ENCODE measurements around the gene MAGI1. TPM values are rescaled to one million over a fixed set of nuclear protein-coding genes. Genes with fewer than 3 reads are reported as not detected.

MAGI1 gene
- total RNA-seq, 6 donors from 2014 or later: 33.0 to 72.9 (median 62.4) TPM

GRCh38 chr3:65772758-65773157, 266.0 kb downstream of the MAGI1 start:
- H3K4me3 ChIP-seq: no peak overlapping the region
- 73 to 74% methylated on average over 3 of the region's 3 CpGs for WGBS, 2 donors
- ATAC-seq (ENCODE audit: low FRiP score in 2 of 2) (no peak), DNase-seq (no peak)
- no peaks in the 10 kb centered on the region for H3K27me3 ChIP-seq
- no peaks in the 10 kb centered on the region for H3K4me1 ChIP-seq
- H3K9me3 ChIP-seq: no peaks in the 10 kb centered on the region
- H3K36me3 ChIP-seq: no peaks in the 10 kb centered on the region
- no peak overlapping the region for H3K27ac ChIP-seq
- TF ChIP-seq POLR2A (IDR thresholded peaks at IDR 0.05): no peak
- no peak for TF ChIP-seq CTCF (IDR thresholded peaks at IDR 0.05)
- TF ChIP-seq POLR2AphosphoS5 (IDR thresholded peaks at IDR 0.05): no peak
- TF ChIP-seq EP300 (IDR thresholded peaks at IDR 0.05): no peak

GRCh38 chr3:65767551-65767950, 271.2 kb downstream of the MAGI1 start:
- Histone ChIP-seq H3K36me3 (no peaks in the 10 kb centered on the region), H3K27ac (no peak overlapping the region), H3K4me3 (no peak overlapping the region), H3K4me1 (no peaks in the 10 kb centered on the region), H3K9me3 (no peaks in the 10 kb centered on the region), H3K27me3 (no peaks in the 10 kb centered on the region)
- 94 to 95% methylated on average over 1 of the region's 1 CpG for WGBS, 2 donors
- ATAC-seq (ENCODE audit: low FRiP score in 2 of 2): no peak
- DNase-seq: no peak
- TF ChIP-seq CTCF (IDR thresholded peaks at IDR 0.05): no peak
- TF ChIP-seq EP300 (IDR thresholded peaks at IDR 0.05): no peak
- TF ChIP-seq POLR2A (IDR thresholded peaks at IDR 0.05): no peak
- no peak for TF ChIP-seq POLR2AphosphoS5 (IDR thresholded peaks at IDR 0.05)

GRCh38 chr3:65762235-65762580, 276.5 kb downstream of the MAGI1 start:
- TF ChIP-seq EP300 (IDR thresholded peaks at IDR 0.05): no peak
- TF ChIP-seq POLR2AphosphoS5 (IDR thresholded peaks at IDR 0.05): no peak
- no peak for TF ChIP-seq CTCF (IDR thresholded peaks at IDR 0.05)
- no peak for TF ChIP-seq POLR2A (IDR thresholded peaks at IDR 0.05)
- no peaks in the 10 kb centered on the region for H3K36me3 ChIP-seq
- peaks cover 0 to 5% (median 2%) of the 10 kb centered on the region in 4 donors for H3K4me1 ChIP-seq
- ATAC-seq (ENCODE audit: low FRiP score in 2 of 2) (no peak), DNase-seq (no peak)
- H3K4me3 ChIP-seq: no peak overlapping the region
- no peaks in the 10 kb centered on the region for H3K27me3 ChIP-seq
- 90 to 92% methylated on average over 4 of the region's 4 CpGs for WGBS, 2 donors
- H3K27ac ChIP-seq: no peak overlapping the region
- H3K9me3 ChIP-seq: no peaks in the 10 kb centered on the region

GRCh38 chr3:65761446-65762234, 277.1 kb downstream of the MAGI1 start:
- Histone ChIP-seq H3K9me3 (no peaks in the 10 kb centered on the region), H3K27me3 (no peaks in the 10 kb centered on the region), H3K36me3 (no peaks in the 10 kb centered on the region), H3K4me3 (no peak overlapping the region), H3K27ac (no peak overlapping the region), H3K4me1 (peaks cover 0 to 5% (median 2%) of the 10 kb centered on the region in 4 donors)
- ATAC-seq (ENCODE audit: low FRiP score in 2 of 2): no peak
- DNase-seq: no peak
- 75 to 84% methylated on average over 9 of the region's 9 CpGs for WGBS, 2 donors
- TF ChIP-seq EP300 (IDR thresholded peaks at IDR 0.05): no peak
- TF ChIP-seq POLR2A (IDR thresholded peaks at IDR 0.05): no peak

GRCh38 chr3:65758876-65759598, 279.7 kb downstream of the MAGI1 start:
- Histone ChIP-seq H3K4me3 (no peak overlapping the region), H3K27ac (no peak overlapping the region), H3K36me3 (no peaks in the 10 kb centered on the region), H3K4me1 (peaks cover 0 to 5% (median 2%) of the 10 kb centered on the region in 4 donors), H3K27me3 (no peaks in the 10 kb centered on the region), H3K9me3 (no peaks in the 10 kb centered on the region)
- DNase-seq: no peak
- ATAC-seq (ENCODE audit: low FRiP score in 2 of 2): no peak
- WGBS, 2 donors: 38 to 46% methylated on average over 3 of the region's 3 CpGs
- no peak for TF ChIP-seq EP300 (IDR thresholded peaks at IDR 0.05)
- no peak for TF ChIP-seq POLR2AphosphoS5 (IDR thresholded peaks at IDR 0.05)
- no peak for TF ChIP-seq CTCF (IDR thresholded peaks at IDR 0.05)
